Measurements from ENCODE around the gene MIER2.

- TF ChIP-seq CTCF (IDR thresholded peaks at IDR 0.05; ENCODE audit: insufficient read depth, low read depth, low read length) (no peak), EZH2 (IDR thresholded peaks at IDR 0.05; ENCODE audit: insufficient read depth, low read length) (no peak)
These were observed 16.5 kb downstream of the MIER2 start for GRCh38 chr19:328025-328505.
